BJ (cell line): ENCODE measurements around the gene HPD. TPM values are rescaled to one million over a fixed set of nuclear protein-coding genes. Genes with fewer than 3 reads are reported as not detected.

ENCODE experiments used
- CTCF ChIA-PET: fragments of 350-600 bp; formaldehyde crosslinking; extraction: SDS; loops from one replicate; lab custom pipeline; 2021; ENCODE audit warnings: antibody characterized with exemption, inconsistent platforms; lab: Yijun Ruan, JAX
- POLR2A ChIA-PET: fragments of 300-600 bp; sonication (Branson Sonifier 250); formaldehyde crosslinking; extraction: SDS; loops from one replicate; lab custom pipeline; 2021; ENCODE audit warnings: antibody characterized with exemption; lab: Charles Lee
- DNase-seq: peaks from one replicate; pipeline ENCODE4 v3.0.0-alpha.2; 2011; ENCODE audit warnings: low read depth
- H3K27me3 ChIP-seq: 2 replicates; pipeline ENCODE4 v1.6.0; 2011; ENCODE audit warnings: low read length; ENCODE audit not compliant: control insufficient read depth, insufficient read depth
- H3K36me3 ChIP-seq: 2 replicates; pipeline ENCODE4 v1.5.1; 2011; ENCODE audit warnings: low read length; ENCODE audit not compliant: control insufficient read depth, insufficient read depth
- H3K4me3 ChIP-seq: 2 replicates; pipeline ENCODE4 v1.5.1; 2011; ENCODE audit warnings: low read depth, mild to moderate bottlenecking, control low read depth, low read length
- CTCF ChIP-seq: IDR thresholded peaks from 2 replicates; pipeline ENCODE4 v1.5.1; 2011; ENCODE audit warnings: low read depth, mild to moderate bottlenecking, control low read depth, inconsistent platforms, low read length, moderate library complexity; ENCODE audit not compliant: insufficient read depth
- polyA plus RNA-seq: library from polyadenylated mRNA; depleted of rRNA; stranded (reverse); fragments of >200 nt; gene quantifications from 2 replicates; pipeline ENCODE4 v1.2.3, GENCODE V29; 2011

The HPD gene
- polyA plus RNA-seq, 1 experiment: not detected

GRCh38 chr12:121843236-121843982 is 15.2 kb downstream of the HPD start:
- CTCF ChIA-PET: interaction anchor here (0.6 to 3.5 kb wide), 5 partner anchors 16 to 49 kb away, joined by 3 to 17 read pairs (median 3); partner anchors contain the start of genes HPD and RHOF
- no peak overlapping the region for H3K4me3 ChIP-seq
- no peaks in the 10 kb centered on the region for H3K36me3 ChIP-seq
- no peak for TF ChIP-seq CTCF
- DNase-seq: no peak
- no peaks in the 10 kb centered on the region for H3K27me3 ChIP-seq
- POLR2A ChIA-PET: no interaction called here

- DNase-seq: no peak
- no peak for TF ChIP-seq CTCF
- H3K27me3 ChIP-seq: no peaks in the 10 kb centered on the region
- no peaks in the 10 kb centered on the region; the same call in 1 of the 2 replicates for H3K36me3 ChIP-seq
- CTCF ChIA-PET: interaction anchor here (0.6 to 6.6 kb wide), 3 partner anchors 29 to 49 kb away, joined by 3 to 27 read pairs (median 5); partner anchors contain the start of gene RHOF
- POLR2A ChIA-PET: no interaction called here
- H3K4me3 ChIP-seq: peak overlapping the region; percentile 59
Observed at GRCh38 chr12:121839993-121840761, 18.5 kb downstream of the HPD start.

- ChIA-PET CTCF (interaction anchor here (0.6 to 6.6 kb wide), 3 partner anchors 12 to 50 kb away, joined by 5 to 27 read pairs (median 14); partner anchors contain the start of gene RHOF), POLR2A (interaction anchor here (1.0 kb wide), 1 partner anchor 36 kb away, joined by 4 read pairs; no protein-coding TSS in a partner anchor)
- Histone ChIP-seq H3K27me3 (no peaks in the 10 kb centered on the region), H3K4me3 (peak overlapping the region; percentile 59), H3K36me3 (no peaks in the 10 kb centered on the region; the same call in 1 of the 2 replicates)
- peak; percentile 81 for DNase-seq
- TF ChIP-seq CTCF: peak; percentile 65
Observed at GRCh38 chr12:121839106-121839992, 19.3 kb downstream of the HPD start.

GRCh38 chr12:121838126-121838525 is 20.5 kb downstream of the HPD start:
- CTCF ChIA-PET: interaction anchor here (0.7 to 6.6 kb wide), 3 partner anchors 11 to 44 kb away, joined by 3 to 27 read pairs (median 14); partner anchors contain the start of gene RHOF
- Histone ChIP-seq H3K27me3 (no peaks in the 10 kb centered on the region), H3K4me3 (no peak overlapping the region), H3K36me3 (no peaks in the 10 kb centered on the region; the same call in 1 of the 2 replicates)
- TF ChIP-seq CTCF: no peak
- no peak for DNase-seq
- POLR2A ChIA-PET: no interaction called here
